Activated CD8-positive, alpha-beta T cell treated with anti-CD3 and anti-CD28 coated beads for 36 hours (primary cell): ENCODE results near the gene KRT7. TPM values are rescaled to one million over a fixed set of nuclear protein-coding genes. Genes with fewer than 3 reads are reported as not detected.
A peak's percentile ranks its signal among the peaks of the same experiment; 100 is the strongest.

Experiments
- ATAC-seq: fragments of 200-7000 bp; cut with Tn5 transposase; one replicate; pipeline ENCODE4 v1.10.0; 2021; ENCODE audit warnings: mild to moderate bottlenecking, moderate library complexity
- CTCF ChIA-PET: fragments of 350-600 bp; sonication (Branson Sonifier 250); formaldehyde crosslinking; loops from one replicate; lab custom pipeline; 2021; ENCODE audit warnings: antibody characterized with exemption; lab: Charles Lee
- POLR2A ChIA-PET: fragments of 350-600 bp; sonication (Branson Sonifier 250); formaldehyde crosslinking; loops from one replicate; lab custom pipeline; 2021; ENCODE audit warnings: antibody characterized with exemption; lab: Charles Lee
- DNase-seq: peaks from one replicate; pipeline ENCODE4 v3.0.0-alpha.2; 2020
- H3K27ac Mint-ChIP-seq: one replicate; pipeline ENCODE4 v1.8.0; 2021; ENCODE audit warnings: mild to moderate bottlenecking, mixed read lengths
- H3K27me3 Mint-ChIP-seq: one replicate; pipeline ENCODE4 v1.8.0; 2021; ENCODE audit warnings: mixed read lengths
- H3K36me3 Mint-ChIP-seq: one replicate; pipeline ENCODE4 v1.8.0; 2021; ENCODE audit warnings: low read depth, mixed read lengths
- H3K4me1 Mint-ChIP-seq: one replicate; pipeline ENCODE4 v1.8.0; 2021; ENCODE audit warnings: low read depth, mixed read lengths
- H3K4me3 Mint-ChIP-seq: one replicate; pipeline ENCODE4 v1.8.0; 2021; ENCODE audit warnings: mild to moderate bottlenecking, moderate library complexity, mixed read lengths
- H3K9me3 Mint-ChIP-seq: one replicate; pipeline ENCODE4 v1.8.0; 2021; ENCODE audit warnings: mixed read lengths
- CTCF ChIP-seq: fragments of 200-600 bp; IDR thresholded peaks from one replicate; pipeline ENCODE4 v1.8.0; 2022; ENCODE audit warnings: antibody characterized with exemption, mild to moderate bottlenecking
- intact Hi-C: fragments of 100-400 bp; cut with micrococcal nuclease; formaldehyde crosslinking; loops from one replicate; pipeline ENCODE4 v1.10.0; 2022
- total RNA-seq, 2 experiments: library from RNA; stranded (reverse); gene quantifications; one replicate each; pipeline ENCODE4 v1.2.3, GENCODE V29; 2021

The KRT7 gene
- total RNA-seq, 2 experiments from 2014 or later: 2.1 to 3.1 TPM

GRCh38 chr12:52221070-52221781, 11.8 kb upstream of the KRT7 start:
- H3K27ac Mint-ChIP-seq: no peak overlapping the region
- POLR2A ChIA-PET: interaction anchor here (1.3 kb wide), 1 partner anchor 23 kb away, joined by 4 read pairs; no protein-coding TSS in a partner anchor
- TF ChIP-seq CTCF: no peak
- H3K4me3 Mint-ChIP-seq: no peak overlapping the region
- H3K36me3 Mint-ChIP-seq: no peaks in the 10 kb centered on the region
- ATAC-seq: no peak
- intact Hi-C loops: no loop called here
- CTCF ChIA-PET: interaction anchor here (0.7 to 3.3 kb wide), 26 partner anchors 8 to 137 kb away, joined by 3 to 33 read pairs (median 5); partner anchors contain the start of gene KRT86
- peaks cover 15% of the 10 kb centered on the region for H3K4me1 Mint-ChIP-seq
- H3K27me3 Mint-ChIP-seq: peaks cover 26% of the 10 kb centered on the region
- H3K9me3 Mint-ChIP-seq: no peaks in the 10 kb centered on the region
- no peak for DNase-seq

- intact Hi-C loops: no loop called here
- POLR2A ChIA-PET: interaction anchor here (1.3 kb wide), 1 partner anchor 22 kb away, joined by 4 read pairs; no protein-coding TSS in a partner anchor
- peak; percentile 95 for ATAC-seq
- TF ChIP-seq CTCF: peak; percentile 63
- CTCF ChIA-PET: interaction anchor here (0.7 to 3.3 kb wide), 27 partner anchors 8 to 453 kb away, joined by 3 to 33 read pairs (median 5); partner anchors contain the start of gene KRT86
- Mint-ChIP-seq H3K27me3 (peaks cover 30% of the 10 kb centered on the region), H3K4me3 (no peak overlapping the region), H3K9me3 (no peaks in the 10 kb centered on the region), H3K36me3 (no peaks in the 10 kb centered on the region), H3K4me1 (peaks cover 15% of the 10 kb centered on the region), H3K27ac (no peak overlapping the region)
- peak; percentile 92 for DNase-seq
Observed at GRCh38 chr12:52221912-52222457, 11.1 kb upstream of the KRT7 start.

- no peak for TF ChIP-seq CTCF
- peaks cover 30% of the 10 kb centered on the region for H3K27me3 Mint-ChIP-seq
- ChIA-PET POLR2A (no interaction called here), CTCF (interaction anchor here (1.2 to 3.3 kb wide), 13 partner anchors 11 to 452 kb away, joined by 3 to 33 read pairs (median 5); partner anchors contain the start of gene KRT86)
- no peaks in the 10 kb centered on the region for H3K9me3 Mint-ChIP-seq
- no peak overlapping the region for H3K4me3 Mint-ChIP-seq
- no peak for ATAC-seq
- H3K27ac Mint-ChIP-seq: no peak overlapping the region
- intact Hi-C loops: no loop called here
- no peaks in the 10 kb centered on the region for H3K36me3 Mint-ChIP-seq
- DNase-seq: no peak
- H3K4me1 Mint-ChIP-seq: peaks cover 15% of the 10 kb centered on the region
Observed at GRCh38 chr12:52222692-52223091, 10.4 kb upstream of the KRT7 start.

GRCh38 chr12:52223406-52224039, 9.5 kb upstream of the KRT7 start:
- intact Hi-C loops: no loop called here
- peaks cover 32% of the 10 kb centered on the region for H3K27me3 Mint-ChIP-seq
- POLR2A ChIA-PET: interaction anchor here (1.4 kb wide), 1 partner anchor 13 kb away, joined by 3 read pairs; no protein-coding TSS in a partner anchor
- no peak for DNase-seq
- no peaks in the 10 kb centered on the region for H3K9me3 Mint-ChIP-seq
- H3K27ac Mint-ChIP-seq: no peak overlapping the region
- no peak overlapping the region for H3K4me3 Mint-ChIP-seq
- ATAC-seq: no peak
- H3K36me3 Mint-ChIP-seq: no peaks in the 10 kb centered on the region
- CTCF ChIA-PET: interaction anchor here (2.2 to 3.3 kb wide), 3 partner anchors 15 to 56 kb away, joined by 7 to 33 read pairs (median 27); no protein-coding TSS in a partner anchor
- no peak for TF ChIP-seq CTCF
- H3K4me1 Mint-ChIP-seq: peaks cover 15% of the 10 kb centered on the region
